Measurements from ENCODE around the gene SLC7A8. TPM values are rescaled to one million over a fixed set of nuclear protein-coding genes. Genes with fewer than 3 reads are reported as not detected.

SLC7A8 gene
- total RNA-seq, 1 experiment from 2014 or later, result 77.9 TPM

DNA sequence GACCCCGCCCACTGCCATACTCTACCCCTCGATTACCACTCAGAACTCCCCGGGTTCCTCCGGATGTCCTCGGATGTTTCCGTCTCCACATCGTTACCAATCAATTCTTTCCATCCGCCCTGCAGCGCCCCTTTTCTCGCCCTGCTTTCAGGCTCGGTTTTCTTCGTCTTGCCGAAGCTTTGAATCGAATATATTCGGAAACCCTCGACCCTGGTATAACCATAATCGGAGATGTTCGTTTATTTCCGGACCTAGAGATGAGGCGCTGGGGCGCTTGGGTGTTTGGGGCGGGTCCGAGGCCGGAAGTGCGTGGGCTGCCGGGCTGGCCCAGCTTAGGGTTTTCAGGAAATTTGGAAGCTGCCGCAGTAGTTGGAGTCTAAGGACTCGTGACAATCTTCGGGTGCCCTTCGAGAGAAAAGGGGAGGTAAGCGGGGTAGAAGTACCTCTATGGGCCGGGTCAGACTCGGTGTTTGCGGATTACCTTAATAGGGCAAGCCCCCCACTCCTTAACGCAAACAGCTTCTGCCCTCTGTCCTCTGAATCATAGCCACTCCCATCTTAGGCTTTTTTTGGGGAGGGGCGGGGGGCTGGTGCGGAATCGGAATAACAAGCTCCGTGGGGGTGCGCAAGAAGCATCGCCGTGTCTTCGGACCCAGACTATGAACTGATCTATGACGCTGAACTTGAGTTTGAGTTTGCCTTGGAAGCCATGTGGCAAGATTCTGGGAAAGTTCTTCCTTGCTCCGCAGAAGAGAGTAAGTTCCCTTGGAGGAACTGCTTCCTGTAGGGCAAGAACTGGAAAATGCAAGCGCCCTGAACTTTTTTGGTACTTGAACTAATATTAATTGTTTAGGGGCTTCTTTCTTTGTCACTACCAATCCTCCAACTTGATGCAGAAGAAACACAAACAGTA, 88.0 kb downstream of the SLC7A8 start, which contains the start of gene C14orf119:
Gene C14orf119 (plus strand): TSS at position 310 of the 913 bp plus-strand sequence. CDS start 2,154 bp downstream, outside the sequence.
- H2AFZ ChIP-seq (ENCODE audit: low read length), result no peak within 1 kb of the TSS

More for the DNA sequence above, 88.0 kb downstream of the SLC7A8 start, which contains the start of gene C14orf119:
- no peak within 1 kb of the TSS for H3K27ac Mint-ChIP-seq
- peaks cover 19% of the 10 kb centered on the region for H3K79me2 ChIP-seq (ENCODE audit: insufficient read depth, low read length)
- H3K9ac ChIP-seq (ENCODE audit: extremely low read depth, insufficient read length, low read length), result peak within 1 kb of the TSS; percentile 99
- no peak within 1 kb of the TSS for H3K4me3 Mint-ChIP-seq
- TF ChIP-seq, protein P1, sequence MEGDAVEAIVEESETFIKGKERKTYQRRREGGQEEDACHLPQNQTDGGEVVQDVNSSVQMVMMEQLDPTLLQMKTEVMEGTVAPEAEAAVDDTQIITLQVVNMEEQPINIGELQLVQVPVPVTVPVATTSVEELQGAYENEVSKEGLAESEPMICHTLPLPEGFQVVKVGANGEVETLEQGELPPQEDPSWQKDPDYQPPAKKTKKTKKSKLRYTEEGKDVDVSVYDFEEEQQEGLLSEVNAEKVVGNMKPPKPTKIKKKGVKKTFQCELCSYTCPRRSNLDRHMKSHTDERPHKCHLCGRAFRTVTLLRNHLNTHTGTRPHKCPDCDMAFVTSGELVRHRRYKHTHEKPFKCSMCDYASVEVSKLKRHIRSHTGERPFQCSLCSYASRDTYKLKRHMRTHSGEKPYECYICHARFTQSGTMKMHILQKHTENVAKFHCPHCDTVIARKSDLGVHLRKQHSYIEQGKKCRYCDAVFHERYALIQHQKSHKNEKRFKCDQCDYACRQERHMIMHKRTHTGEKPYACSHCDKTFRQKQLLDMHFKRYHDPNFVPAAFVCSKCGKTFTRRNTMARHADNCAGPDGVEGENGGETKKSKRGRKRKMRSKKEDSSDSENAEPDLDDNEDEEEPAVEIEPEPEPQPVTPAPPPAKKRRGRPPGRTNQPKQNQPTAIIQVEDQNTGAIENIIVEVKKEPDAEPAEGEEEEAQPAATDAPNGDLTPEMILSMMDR (conservative IDR thresholded peaks at IDR 0.05), result no peak
- H3K23me2 ChIP-seq (ENCODE audit: insufficient read length, low read depth, low read length, poor library complexity, severe bottlenecking), result peaks cover 6% of the 10 kb centered on the region
- no peak within 1 kb of the TSS for H3T11ph ChIP-seq (ENCODE audit: low read length)
- no CpG with 5 or more reads among the region's 46 CpGs for WGBS (ENCODE audit: extremely low coverage, insufficient read length, low lambda C conversion rate)
- peak within 1 kb of the TSS; percentile 97 for H3K14ac ChIP-seq (ENCODE audit: insufficient read depth, low read length)
- no peak within 1 kb of the TSS for H2BK20ac ChIP-seq (ENCODE audit: low read depth, low read length, poor library complexity, severe bottlenecking)
- peak within 1 kb of the TSS; percentile 83 for H4K5ac ChIP-seq (ENCODE audit: insufficient read length, low read depth, low read length)
- H3K79me1 ChIP-seq (ENCODE audit: insufficient read depth, low read depth, low read length, poor library complexity, severe bottlenecking), result peaks cover 5% of the 10 kb centered on the region
- H3K4me1 ChIP-seq (ENCODE audit: insufficient read depth, low read length), result peaks cover 2% of the 10 kb centered on the region; the same call in 1 of the 2 replicates
- H3K9me3 ChIP-seq (ENCODE audit: control insufficient read depth, low read depth, low read length), result no peaks in the 10 kb centered on the region
- H3K9me3 Mint-ChIP-seq, result no peaks in the 10 kb centered on the region
- H3K23ac ChIP-seq (ENCODE audit: insufficient read length, low read depth, low read length), result no peak within 1 kb of the TSS
- H3K27me3 ChIP-seq (ENCODE audit: insufficient read depth, low read length), result no peaks in the 10 kb centered on the region
- H3K4me1 Mint-ChIP-seq, result peaks cover 28% of the 10 kb centered on the region in 2 experiments
- DNase-seq, result peak; percentile 99
- H2BK15ac ChIP-seq (ENCODE audit: low read depth, low read length), result 0 out of 2 replicates have a peak within 1 kb of the TSS, but pooled peaks have one; percentile 68
- peak within 1 kb of the TSS; percentile 52 for H3K56ac ChIP-seq (ENCODE audit: insufficient read length, low read depth, low read length)
- H3K18ac ChIP-seq (ENCODE audit: insufficient read length, low read depth, low read length), result peak within 1 kb of the TSS; percentile 99
- H2BK120ac ChIP-seq (ENCODE audit: low read depth, low read length, poor library complexity, severe bottlenecking), result no peak within 1 kb of the TSS
- H3K36me3 Mint-ChIP-seq (ENCODE audit: insufficient read depth in 1 of 3, low read depth in 3 of 3), result peaks cover 27 to 53% (median 49%) of the 10 kb centered on the region in 3 experiments
- H3K27me3 Mint-ChIP-seq (ENCODE audit: low read depth), result no peaks in the 10 kb centered on the region
- no peak within 1 kb of the TSS for H4K91ac ChIP-seq (ENCODE audit: insufficient read length, low read depth, low read length)
- peak within 1 kb of the TSS; percentile 93 for H3K4me2 ChIP-seq (ENCODE audit: insufficient read depth, insufficient read length, low read length)
- H4K20me1 ChIP-seq (ENCODE audit: control insufficient read depth, insufficient read depth, insufficient read length), result no peaks in the 10 kb centered on the region
- H2BK12ac ChIP-seq (ENCODE audit: insufficient read length, low read depth, low read length), result peak within 1 kb of the TSS; percentile 77
- no peak within 1 kb of the TSS for H2AK5ac ChIP-seq (ENCODE audit: insufficient read length, low read length)
- H3K27ac ChIP-seq (ENCODE audit: insufficient read length, low read depth, low read length), result peak within 1 kb of the TSS; percentile 73
- H3K4ac ChIP-seq (ENCODE audit: low read depth, low read length), result no peak within 1 kb of the TSS; the same call in 1 of the 2 replicates
- no peak within 1 kb of the TSS for H4K8ac ChIP-seq (replicated peaks; ENCODE audit: insufficient read length, low read depth, low read length)
- peak within 1 kb of the TSS; percentile 74 for H2BK5ac ChIP-seq (ENCODE audit: insufficient read length, low read length)

Data from H9 (cell line).